GM23338 (cell line): ENCODE measurements around the gene FOXK2. TPM values are rescaled to one million over a fixed set of nuclear protein-coding genes. Genes with fewer than 3 reads are reported as not detected.

Experiments used
- ATAC-seq: fragments of 200-7000 bp; cut with Tn5 transposase; 3 replicates; pipeline ENCODE4 v1.9.1; 2020
- DNase-seq: peaks from one replicate; pipeline ENCODE4 v3.0.0-alpha.2; 2015; ENCODE audit warnings: low spot score
- H2AFZ ChIP-seq: fragments of 200-600 bp; sonication (generic); 2 replicates; pipeline ENCODE4 v1.8.0; 2016; ENCODE audit warnings: antibody characterized with exemption, mild to moderate bottlenecking, moderate library complexity
- H3F3A ChIP-seq: fragments of 200-600 bp; sonication (generic); replicated peaks from 2 replicates; pipeline ENCODE4 v1.8.0; 2017; ENCODE audit warnings: antibody characterized with exemption, mixed run types, low read depth
- H3K27ac ChIP-seq: fragments of 200-600 bp; sonication (generic); 2 replicates; pipeline ENCODE4 v1.6.1; 2016; ENCODE audit warnings: low read depth
- H3K27me3 ChIP-seq: fragments of 200-600 bp; sonication (generic); 2 replicates; pipeline ENCODE4 v1.8.0; 2016; ENCODE audit warnings: mild to moderate bottlenecking, mixed run types, moderate library complexity; ENCODE audit not compliant: insufficient read depth
- H3K36me3 ChIP-seq: fragments of 200-600 bp; sonication (generic); 2 replicates; pipeline ENCODE4 v1.8.0; 2016; ENCODE audit warnings: mild to moderate bottlenecking; ENCODE audit not compliant: insufficient read depth
- H3K4me1 ChIP-seq: fragments of 200-600 bp; sonication (generic); 2 replicates; pipeline ENCODE4 v1.8.0; 2016; ENCODE audit warnings: mild to moderate bottlenecking, moderate library complexity; ENCODE audit not compliant: insufficient read depth
- H3K4me2 ChIP-seq: fragments of 200-600 bp; sonication (generic); 2 replicates; pipeline ENCODE4 v1.7.1; 2017; ENCODE audit warnings: mixed run types
- H3K4me3 ChIP-seq: fragments of 200-600 bp; sonication (generic); 2 replicates; pipeline ENCODE4 v1.6.1; 2016; ENCODE audit warnings: mixed run types
- H3K79me2 ChIP-seq: fragments of 200-600 bp; sonication (generic); replicated peaks from 2 replicates; pipeline ENCODE4 v1.8.0; 2017; ENCODE audit warnings: mild to moderate bottlenecking; ENCODE audit not compliant: insufficient read depth
- H3K9me2 ChIP-seq: fragments of 200-600 bp; sonication (generic); 2 replicates; pipeline ENCODE4 v1.8.0; 2017; ENCODE audit not compliant: insufficient read depth
- H4K20me1 ChIP-seq: fragments of 200-600 bp; sonication (generic); replicated peaks from 2 replicates; pipeline ENCODE4 v1.8.0; 2017; ENCODE audit warnings: mild to moderate bottlenecking; ENCODE audit not compliant: insufficient read depth
- H3K27ac Mint-ChIP-seq: 2 replicates; pipeline ENCODE4 v1.8.0; 2020; ENCODE audit warnings: inconsistent platforms, mild to moderate bottlenecking, moderate library complexity, mixed read lengths
- H3K27me3 Mint-ChIP-seq: 3 replicates; pipeline ENCODE4 v1.8.0; 2022; ENCODE audit warnings: low read depth, mild to moderate bottlenecking, moderate library complexity, mixed read lengths, inconsistent platforms; ENCODE audit not compliant: insufficient read depth, poor library complexity
- H3K36me3 Mint-ChIP-seq: 3 replicates; pipeline ENCODE4 v1.8.0; 2021; ENCODE audit warnings: low read depth, mild to moderate bottlenecking, inconsistent platforms, moderate library complexity, mixed read lengths
- H3K4me1 Mint-ChIP-seq: 3 replicates; pipeline ENCODE4 v1.8.0; 2020; ENCODE audit warnings: mild to moderate bottlenecking, inconsistent platforms, mixed read lengths
- H3K4me3 Mint-ChIP-seq: 3 replicates; pipeline ENCODE4 v1.8.0; 2021; ENCODE audit warnings: moderate library complexity, mild to moderate bottlenecking, inconsistent platforms, mixed read lengths
- H3K9me3 Mint-ChIP-seq: 3 replicates; pipeline ENCODE4 v1.8.0; 2020; ENCODE audit warnings: moderate library complexity, mild to moderate bottlenecking, inconsistent platforms, mixed read lengths
- CREB1 ChIP-seq: fragments of 250-450 bp; sonication (Bioruptor Pico); IDR thresholded peaks from 2 replicates; pipeline ENCODE4 v1.5.0; 2020; ENCODE audit warnings: low read depth, mild to moderate bottlenecking, moderate library complexity
- CTCF ChIP-seq, 2 experiments: fragments of 200-600 bp in 1 of 2; sonication (generic) in 1 of 2; conservative IDR thresholded peaks; 2 replicates each; pipeline versions ENCODE4 v1.5.1 to v1.6.1; 2016 to 2017; ENCODE audit warnings: antibody characterized with exemption in 2 of 2, low read depth in 2 of 2, mild to moderate bottlenecking in 2 of 2, moderate library complexity in 1 of 2
- EZH2 ChIP-seq: fragments of 200-600 bp; sonication (generic); IDR thresholded peaks from one replicate; pipeline ENCODE4 v1.8.0; 2017; ENCODE audit warnings: antibody characterized with exemption, mild to moderate bottlenecking, low read depth; ENCODE audit not compliant: unreplicated experiment
- EZH2phosphoT487 ChIP-seq: fragments of 200-600 bp; sonication (generic); IDR thresholded peaks from one replicate; pipeline ENCODE4 v1.8.1; 2018; ENCODE audit warnings: antibody characterized with exemption; ENCODE audit not compliant: unreplicated experiment
- JUNB ChIP-seq: IDR thresholded peaks from one replicate; pipeline ENCODE4 v1.6.1; 2016; ENCODE audit warnings: antibody characterized with exemption; ENCODE audit not compliant: unreplicated experiment
- NANOG ChIP-seq: IDR thresholded peaks from 2 replicates; pipeline ENCODE4 v1.6.1; 2016; ENCODE audit warnings: antibody characterized with exemption, borderline replicate concordance
- POLR2AphosphoS5 ChIP-seq: IDR thresholded peaks from 2 replicates; pipeline ENCODE4 v1.6.1; 2016; ENCODE audit warnings: antibody characterized with exemption, low read depth
- STAT1 ChIP-seq: IDR thresholded peaks from one replicate; pipeline ENCODE4 v1.6.1; 2016; ENCODE audit warnings: antibody characterized with exemption; ENCODE audit not compliant: unreplicated experiment
- ZNF114 ChIP-seq: fragments of 250-450 bp; sonication (Bioruptor Pico); IDR thresholded peaks from 2 replicates; pipeline ENCODE4 v1.5.0; 2020; ENCODE audit warnings: mild to moderate bottlenecking, moderate library complexity
- ZNF331 ChIP-seq: fragments of 250-450 bp; sonication (Bioruptor Pico); IDR thresholded peaks from 2 replicates; pipeline ENCODE4 v1.5.0; 2020; ENCODE audit warnings: low read depth, mild to moderate bottlenecking, moderate library complexity
- ZNF462 ChIP-seq: fragments of 250-450 bp; sonication (Bioruptor Pico); IDR thresholded peaks from 2 replicates; pipeline ENCODE4 v1.5.0; 2020; ENCODE audit warnings: mild to moderate bottlenecking, moderate library complexity
- polyA plus RNA-seq: library from polyadenylated mRNA; unstranded; fragments of >200 nt; fragmentation: Nextera tagmentation; extraction: Ambion mirVana; gene quantifications from 2 replicates; pipeline ENCODE4 v1.2.1, GENCODE V29; 2016
- total RNA-seq: library from RNA; depleted of rRNA; stranded (reverse); fragments of >200 nt; shearing (Covaris generic); gene quantifications from 2 replicates; pipeline ENCODE4 v1.2.3, GENCODE V29; 2014
- TF ChIP-seq, protein P1 (sequence below): IDR thresholded peaks from 2 replicates; pipeline ENCODE4 v1.6.1; 2016; ENCODE audit warnings: antibody characterized with exemption

FOXK2 gene
- total and polyA plus RNA-seq, 2 experiments from 2014 or later = 12.3 to 66.0 TPM

GRCh38 chr17:82534401-82534812, 14.9 kb downstream of the FOXK2 start:
- peak overlapping the region; percentile 32; the same call in 1 of the 2 replicates for H3K4me2 ChIP-seq
- no peaks in the 10 kb centered on the region for H3K27me3 ChIP-seq
- no peak overlapping the region for H2AFZ ChIP-seq
- Mint-ChIP-seq H3K4me1 (peaks cover 36% of the 10 kb centered on the region), H3K27ac (peak overlapping the region; percentile 59), H3K27me3 (peaks cover 14% of the 10 kb centered on the region), H3K4me3 (no peak overlapping the region), H3K9me3 (no peaks in the 10 kb centered on the region), H3K36me3 (no peaks in the 10 kb centered on the region)
- H3K27ac ChIP-seq = peak overlapping the region; percentile 2; the same call in 1 of the 2 replicates
- peaks cover 98% of the 10 kb centered on the region for H3K79me2 ChIP-seq
- H3K9me2 ChIP-seq = no peaks in the 10 kb centered on the region
- peak; percentile 40 for ATAC-seq
- no peak for TF ChIP-seq CTCF (conservative IDR thresholded peaks at IDR 0.05; ENCODE audit: low read depth in 2 of 2)
- no peak for TF ChIP-seq EZH2
- TF ChIP-seq NANOG = no peak
- no peak for TF ChIP-seq JUNB
- no peak for TF ChIP-seq STAT1
- no peak for TF ChIP-seq POLR2AphosphoS5
- no peak for TF ChIP-seq ZNF114
- H3F3A ChIP-seq = 0 out of 2 replicates have a peak, but pooled peaks cover 5% of the 10 kb centered on the region
- H3K36me3 ChIP-seq = no peaks in the 10 kb centered on the region
- no peak overlapping the region for H3K4me3 ChIP-seq
- H4K20me1 ChIP-seq = peaks cover 68% of the 10 kb centered on the region
- peaks cover 25% of the 10 kb centered on the region for H3K4me1 ChIP-seq
- no peak for DNase-seq

- peaks cover 12% of the 10 kb centered on the region for H3K27me3 Mint-ChIP-seq
- no peaks in the 10 kb centered on the region; the same call in 2 of the 3 replicates for H3K36me3 Mint-ChIP-seq
- peaks cover 98% of the 10 kb centered on the region for H3K79me2 ChIP-seq
- no peaks in the 10 kb centered on the region for H3K9me2 ChIP-seq
- H3K4me2 ChIP-seq = peak overlapping the region; percentile 65
- peaks cover 32% of the 10 kb centered on the region for H3K4me1 Mint-ChIP-seq
- H3K27ac ChIP-seq = peak overlapping the region; percentile 79
- H3K4me1 ChIP-seq = peaks cover 25% of the 10 kb centered on the region
- 0 out of 2 replicates have a peak overlapping the region, but pooled peaks have one; percentile 27 for H3K4me3 ChIP-seq
- ATAC-seq (peak; percentile 57), DNase-seq (no peak)
- H3K4me3 Mint-ChIP-seq = no peak overlapping the region
- H4K20me1 ChIP-seq = peaks cover 67% of the 10 kb centered on the region
- peak overlapping the region; percentile 30; the same call in 1 of the 2 replicates for H3K27ac Mint-ChIP-seq
- no peaks in the 10 kb centered on the region for H3K36me3 ChIP-seq
- no peak overlapping the region for H2AFZ ChIP-seq
- no peaks in the 10 kb centered on the region for H3K27me3 ChIP-seq
- 0 out of 2 replicates have a peak, but pooled peaks cover 5% of the 10 kb centered on the region for H3F3A ChIP-seq
- H3K9me3 Mint-ChIP-seq = no peaks in the 10 kb centered on the region
- TF ChIP-seq EZH2phosphoT487 = no peak
- no peak for TF ChIP-seq STAT1
- TF ChIP-seq ZNF331 (CRISPR knock-in tag) = no peak
- TF ChIP-seq CREB1 = no peak
- TF ChIP-seq, protein P1, sequence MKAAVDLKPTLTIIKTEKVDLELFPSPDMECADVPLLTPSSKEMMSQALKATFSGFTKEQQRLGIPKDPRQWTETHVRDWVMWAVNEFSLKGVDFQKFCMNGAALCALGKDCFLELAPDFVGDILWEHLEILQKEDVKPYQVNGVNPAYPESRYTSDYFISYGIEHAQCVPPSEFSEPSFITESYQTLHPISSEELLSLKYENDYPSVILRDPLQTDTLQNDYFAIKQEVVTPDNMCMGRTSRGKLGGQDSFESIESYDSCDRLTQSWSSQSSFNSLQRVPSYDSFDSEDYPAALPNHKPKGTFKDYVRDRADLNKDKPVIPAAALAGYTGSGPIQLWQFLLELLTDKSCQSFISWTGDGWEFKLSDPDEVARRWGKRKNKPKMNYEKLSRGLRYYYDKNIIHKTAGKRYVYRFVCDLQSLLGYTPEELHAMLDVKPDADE = no peak
- no peak for TF ChIP-seq NANOG
- no peak for TF ChIP-seq ZNF114
- TF ChIP-seq ZNF462 (CRISPR knock-in tag) = no peak
These were observed 17.1 kb downstream of the FOXK2 start for GRCh38 chr17:82536512-82537201.
